Esophagus muscularis mucosa (tissue), 4 donors: Measurements from ENCODE around the gene COLQ. TPM values are rescaled to one million over a fixed set of nuclear protein-coding genes. Genes with fewer than 3 reads are reported as not detected.

Experiments
- DNase-seq: peaks from one replicate; pipeline ENCODE4 v3.0.0-alpha.2; 2017; ENCODE audit errors: extremely low spot score
- H3K27ac ChIP-seq, 4 donors: fragments of 200-600 bp; sonication (generic); replicated peaks in 1 of 4; 1 replicate in 3 of 4; 2 replicates in 1 of 4; pipeline ENCODE4 v1.5.1; 2016 to 2019; ENCODE audit warnings: mild to moderate bottlenecking in 1 of 4
- H3K27me3 ChIP-seq, 4 donors: fragments of 200-600 bp; sonication (generic); one replicate each; pipeline versions ENCODE4 v1.5.1 to v1.6.0; 2016 to 2019
- H3K36me3 ChIP-seq, 4 donors: fragments of 200-600 bp; sonication (generic); one replicate each; pipeline ENCODE4 v1.5.1; 2016 to 2019
- H3K4me1 ChIP-seq, 4 donors: fragments of 200-600 bp; sonication (generic); one replicate each; pipeline ENCODE4 v1.5.1; 2016 to 2019
- H3K4me3 ChIP-seq, 4 donors: fragments of 200-600 bp; sonication (generic); 1 replicate in 2 of 4; 2 replicates in 2 of 4; pipeline ENCODE4 v1.5.1; 2016 to 2019; ENCODE audit warnings: mild to moderate bottlenecking in 4 of 4, moderate library complexity in 1 of 4
- H3K9me3 ChIP-seq, 4 donors: fragments of 200-600 bp; sonication (generic); 1 replicate in 3 of 4; 2 replicates in 1 of 4; pipeline ENCODE4 v1.5.1; 2016 to 2019
- CTCF ChIP-seq, 3 experiments: fragments of 200-600 bp in 2 of 3; fragments of 450-650 bp in 1 of 3; sonication (generic) in 2 of 3; IDR thresholded peaks; one replicate each; pipeline ENCODE4 v1.5.1; 2017 to 2019; ENCODE audit warnings: antibody characterized with exemption in 3 of 3, mild to moderate bottlenecking in 2 of 3, moderate library complexity in 1 of 3
- EP300 ChIP-seq: sonication (generic); formaldehyde crosslinking; IDR thresholded peaks from one replicate; pipeline ENCODE4 v1.6.1; 2017; ENCODE audit warnings: antibody characterized with exemption
- POLR2A ChIP-seq: fragments of 450-650 bp; IDR thresholded peaks from one replicate; pipeline ENCODE4 v1.6.1; 2017; ENCODE audit warnings: antibody characterized with exemption, moderate library complexity, mild to moderate bottlenecking, low read depth
- POLR2AphosphoS5 ChIP-seq, 2 donors: sonication (generic); formaldehyde crosslinking; IDR thresholded peaks; one replicate each; pipeline ENCODE4 v1.6.1; 2017; ENCODE audit warnings: antibody characterized with exemption in 2 of 2
- WGBS: methylation state at CpG from one replicate; pipeline ENCODE4 v1.1.5; 2018; 5-methylcytosine and 5-hydroxymethylcytosine counted together
- intact Hi-C: fragments of 100-400 bp; cut with DNase I; formaldehyde crosslinking; loops from one replicate; pipeline ENCODE4 v1.15.1; 2023
- total RNA-seq, 4 donors: library from RNA; depleted of rRNA; stranded (reverse); fragments of >200 nt; gene quantifications; one replicate each; pipeline versions ENCODE4 v1.1.0 to v1.2.1, GENCODE V29; 2016

The COLQ gene
- total RNA-seq, 4 donors from 2014 or later = 1.2 to 3.1 (median 1.8) TPM

- no peak overlapping the region for H3K4me3 ChIP-seq
- no peaks in the 10 kb centered on the region for H3K36me3 ChIP-seq
- intact Hi-C loops = no loop called here
- WGBS = 77% methylated on average over 6 of the region's 6 CpGs
- TF ChIP-seq EP300 (no peak), POLR2A (no peak), CTCF (IDR thresholded peaks at IDR 0.05) (no peak), POLR2AphosphoS5 (IDR thresholded peaks at IDR 0.05) (no peak)
- no peak overlapping the region for H3K27ac ChIP-seq
- no peaks in the 10 kb centered on the region for H3K9me3 ChIP-seq
- no peaks in the 10 kb centered on the region for H3K27me3 ChIP-seq
- no peak for DNase-seq
- H3K4me1 ChIP-seq = peaks cover 4 to 17% (median 14%) of the 10 kb centered on the region in 4 donors
Measured at GRCh38 chr3:15523660-15524417, 2.3 kb upstream of the COLQ start.

- TF ChIP-seq EP300 (no peak), CTCF (IDR thresholded peaks at IDR 0.05) (no peak), POLR2AphosphoS5 (IDR thresholded peaks at IDR 0.05) (no peak), POLR2A (no peak)
- H3K4me1 ChIP-seq = peaks cover 4 to 17% (median 14%) of the 10 kb centered on the region in 4 donors
- H3K27ac ChIP-seq = no peak overlapping the region
- H3K36me3 ChIP-seq = no peaks in the 10 kb centered on the region
- no peak for DNase-seq
- H3K9me3 ChIP-seq = no peaks in the 10 kb centered on the region
- H3K27me3 ChIP-seq = no peaks in the 10 kb centered on the region
- intact Hi-C loops = no loop called here
- H3K4me3 ChIP-seq = no peak overlapping the region
Measured at GRCh38 chr3:15522016-15522415, 510 bp upstream of the COLQ start.

- intact Hi-C loops = no loop called here
- Histone ChIP-seq H3K27ac (no peak overlapping the region), H3K36me3 (no peaks in the 10 kb centered on the region), H3K4me1 (peaks cover 5 to 17% (median 14%) of the 10 kb centered on the region in 4 donors), H3K4me3 (no peak overlapping the region), H3K9me3 (no peaks in the 10 kb centered on the region), H3K27me3 (no peaks in the 10 kb centered on the region)
- 50% methylated on average over 13 of the region's 14 CpGs for WGBS
- no peak for DNase-seq
- TF ChIP-seq POLR2A (no peak), CTCF (IDR thresholded peaks at IDR 0.05) (no peak), EP300 (no peak), POLR2AphosphoS5 (IDR thresholded peaks at IDR 0.05) (no peak)
Measured at GRCh38 chr3:15520804-15521572, 518 bp downstream of the COLQ start.

- Histone ChIP-seq H3K36me3 (no peaks in the 10 kb centered on the region), H3K27me3 (no peaks in the 10 kb centered on the region), H3K27ac (no peak overlapping the region), H3K9me3 (no peaks in the 10 kb centered on the region), H3K4me3 (no peak overlapping the region), H3K4me1 (peaks cover 10 to 17% (median 14%) of the 10 kb centered on the region in 4 donors)
- DNase-seq = no peak
- no peak for TF ChIP-seq CTCF (IDR thresholded peaks at IDR 0.05)
- no peak for TF ChIP-seq EP300
- no peak for TF ChIP-seq POLR2AphosphoS5 (IDR thresholded peaks at IDR 0.05)
- TF ChIP-seq POLR2A = no peak
- intact Hi-C loops = no loop called here
- 53% methylated on average over 3 of the region's 3 CpGs for WGBS
Measured at GRCh38 chr3:15520185-15520584, 1.3 kb downstream of the COLQ start.
